HepG2 (cell line): ENCODE measurements around the gene KLHL36. TPM values are rescaled to one million over a fixed set of nuclear protein-coding genes. Genes with fewer than 3 reads are reported as not detected.

ENCODE experiments used
- AKAP8 ChIP-seq: sonication (generic); formaldehyde crosslinking; IDR thresholded peaks from 2 replicates; pipeline ENCODE4 v1.5.1; 2020; ENCODE audit warnings: mild to moderate bottlenecking, missing genetic modification reagents
- DPF2 ChIP-seq: sonication (generic); formaldehyde crosslinking; IDR thresholded peaks from 2 replicates; pipeline ENCODE4 v1.4.0; 2020; ENCODE audit warnings: mild to moderate bottlenecking, low read depth, missing genetic modification reagents, borderline replicate concordance
- ELF1 ChIP-seq: sonication (generic); formaldehyde crosslinking; IDR thresholded peaks from 2 replicates; pipeline ENCODE4 v1.4.0; 2020; ENCODE audit warnings: missing genetic modification reagents
- JUN ChIP-seq: sonication (generic); formaldehyde crosslinking; IDR thresholded peaks from 2 replicates; pipeline ENCODE4 v1.4.0; 2020; ENCODE audit warnings: mild to moderate bottlenecking, missing genetic modification reagents
- KLF12 ChIP-seq: sonication (generic); formaldehyde crosslinking; IDR thresholded peaks from 2 replicates; pipeline ENCODE4 v1.4.0; 2020; ENCODE audit warnings: missing genetic modification reagents, borderline replicate concordance
- MXD4 ChIP-seq: IDR thresholded peaks from 2 replicates; pipeline ENCODE4 v1.6.1; 2016; ENCODE audit warnings: mild to moderate bottlenecking, missing biosample characterization, missing genetic modification reagents
- RBFOX2 ChIP-seq: fragments of 200-400 bp; formaldehyde crosslinking; IDR thresholded peaks from 2 replicates; pipeline ENCODE4 v1.6.1; 2017; ENCODE audit warnings: low read depth, mild to moderate bottlenecking, low read length
- ZNF17 ChIP-seq: sonication (generic); formaldehyde crosslinking; IDR thresholded peaks from 2 replicates; pipeline ENCODE4 v1.5.0; 2020; ENCODE audit warnings: mild to moderate bottlenecking, missing genetic modification reagents
- ZNF678 ChIP-seq: sonication (generic); formaldehyde crosslinking; IDR thresholded peaks from 2 replicates; pipeline ENCODE4 v1.4.0; 2020; ENCODE audit warnings: mild to moderate bottlenecking, missing genetic modification reagents
- polyA plus RNA-seq, 8 experiments: library from polyadenylated mRNA; depleted of rRNA in 3 of 8; stranded (reverse) in 7 of 8; unstranded in 1 of 8; fragments of >200 nt; fragmentation: Illumina TruSeq in 4 of 8; extraction: Trizol in 4 of 8; gene quantifications; 2 replicates each; pipeline versions ENCODE4 v1.2.1 to v1.2.3, GENCODE V29; 2011 to 2016; ENCODE audit warnings: low read depth in 4 of 8, missing spikeins in 1 of 8, mixed read lengths in 1 of 8; ENCODE audit not compliant: insufficient read depth in 1 of 8
- total RNA-seq, 5 experiments: library from RNA; depleted of rRNA; stranded (reverse); fragments of >200 nt; fragmentation: Illumina TruSeq; extraction: Trizol; gene quantifications; 2 replicates each; pipeline ENCODE4 v1.2.3, GENCODE V29; 2016; ENCODE audit warnings: low read depth in 1 of 5
- TF ChIP-seq, protein P1 (sequence below): sonication (generic); formaldehyde crosslinking; IDR thresholded peaks from 2 replicates; pipeline ENCODE4 v1.5.1; 2020; ENCODE audit warnings: mild to moderate bottlenecking, missing genetic modification reagents, moderate library complexity
- TF ChIP-seq, protein P2 (sequence below): sonication (generic); formaldehyde crosslinking; IDR thresholded peaks from 2 replicates; pipeline ENCODE4 v1.4.0; 2020; ENCODE audit warnings: missing genetic modification reagents, mild to moderate bottlenecking, borderline replicate concordance
- TF ChIP-seq, protein P3 (sequence below): sonication (generic); formaldehyde crosslinking; IDR thresholded peaks from 2 replicates; pipeline ENCODE4 v1.8.0; 2022; ENCODE audit warnings: missing genetic modification reagents, low read depth, mild to moderate bottlenecking, borderline replicate concordance
- TF ChIP-seq, protein P4 (sequence below): sonication (generic); formaldehyde crosslinking; IDR thresholded peaks from 2 replicates; pipeline ENCODE4 v1.4.0; 2020; ENCODE audit warnings: missing genetic modification reagents, mild to moderate bottlenecking, borderline replicate concordance
- TF ChIP-seq, protein P5 (sequence below): sonication (generic); formaldehyde crosslinking; IDR thresholded peaks from 2 replicates; pipeline ENCODE4 v1.4.0; 2020; ENCODE audit warnings: missing genetic modification reagents, borderline replicate concordance

The KLHL36 gene
- total and polyA plus RNA-seq, 2 of the 13 experiments (the other 11 are each of a cell fraction or from before 2014, with no cell fraction given) = 24.3 to 26.0 TPM

DNA sequence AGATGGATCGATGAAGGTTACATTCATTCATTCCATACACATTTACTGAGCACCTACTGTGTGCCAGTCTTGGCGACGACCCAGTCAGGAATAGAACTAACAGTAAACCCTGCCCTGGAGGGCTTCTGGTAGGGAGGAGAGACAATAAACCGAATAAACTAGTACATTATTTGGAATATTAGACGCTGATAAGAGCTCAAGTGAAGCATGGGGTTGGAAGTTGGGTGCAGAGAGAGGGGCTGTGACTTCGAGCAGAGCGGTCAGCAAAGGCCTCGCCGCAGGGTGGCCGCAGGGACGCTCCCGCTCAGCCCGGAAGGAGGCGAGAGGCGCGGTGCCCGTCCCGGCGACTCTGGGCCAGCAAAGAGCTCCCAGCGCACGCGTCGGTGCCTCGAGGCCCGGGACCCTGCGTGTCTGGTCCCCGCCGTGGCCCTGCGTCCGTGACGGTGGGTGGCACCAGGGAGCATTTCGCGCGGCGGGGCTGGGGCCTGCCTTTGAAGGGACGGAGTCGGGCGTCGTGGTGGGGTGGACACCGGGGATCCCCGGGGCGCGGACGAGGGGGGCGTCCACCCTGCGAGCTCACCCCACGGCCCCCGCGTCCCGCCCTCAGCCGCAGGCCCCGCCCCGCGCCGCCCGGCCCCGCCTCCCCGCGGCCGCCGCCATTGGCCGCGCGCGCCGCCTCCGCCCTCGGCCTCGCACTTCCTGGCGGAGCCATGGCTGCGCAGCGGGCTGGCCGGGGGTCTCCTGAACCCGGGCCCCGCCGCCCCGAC, at the start of gene KLHL36 (continued):
- TF ChIP-seq, protein P1, sequence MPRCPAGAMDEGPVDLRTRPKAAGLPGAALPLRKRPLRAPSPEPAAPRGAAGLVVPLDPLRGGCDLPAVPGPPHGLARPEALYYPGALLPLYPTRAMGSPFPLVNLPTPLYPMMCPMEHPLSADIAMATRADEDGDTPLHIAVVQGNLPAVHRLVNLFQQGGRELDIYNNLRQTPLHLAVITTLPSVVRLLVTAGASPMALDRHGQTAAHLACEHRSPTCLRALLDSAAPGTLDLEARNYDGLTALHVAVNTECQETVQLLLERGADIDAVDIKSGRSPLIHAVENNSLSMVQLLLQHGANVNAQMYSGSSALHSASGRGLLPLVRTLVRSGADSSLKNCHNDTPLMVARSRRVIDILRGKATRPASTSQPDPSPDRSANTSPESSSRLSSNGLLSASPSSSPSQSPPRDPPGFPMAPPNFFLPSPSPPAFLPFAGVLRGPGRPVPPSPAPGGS (CRISPR knock-in tag) = peak; percentile 55; the same call in 1 of the 2 replicates
- TF ChIP-seq AKAP8 (peak; percentile 87), ZNF17 (CRISPR knock-in tag) (no peak), DPF2 (no peak), KLF12 (CRISPR knock-in tag) (no peak), RBFOX2 (peak; percentile 29; the same call in 1 of the 2 replicates), ZNF678 (CRISPR knock-in tag) (peak; percentile 87; the same call in 1 of the 2 replicates), MXD4 (CRISPR knock-in tag) (peak; percentile 73; the same call in 1 of the 2 replicates), JUN (CRISPR knock-in tag) (peak; percentile 70; the same call in 1 of the 2 replicates), ELF1 (CRISPR knock-in tag) (no peak)
- TF ChIP-seq, protein P2, sequence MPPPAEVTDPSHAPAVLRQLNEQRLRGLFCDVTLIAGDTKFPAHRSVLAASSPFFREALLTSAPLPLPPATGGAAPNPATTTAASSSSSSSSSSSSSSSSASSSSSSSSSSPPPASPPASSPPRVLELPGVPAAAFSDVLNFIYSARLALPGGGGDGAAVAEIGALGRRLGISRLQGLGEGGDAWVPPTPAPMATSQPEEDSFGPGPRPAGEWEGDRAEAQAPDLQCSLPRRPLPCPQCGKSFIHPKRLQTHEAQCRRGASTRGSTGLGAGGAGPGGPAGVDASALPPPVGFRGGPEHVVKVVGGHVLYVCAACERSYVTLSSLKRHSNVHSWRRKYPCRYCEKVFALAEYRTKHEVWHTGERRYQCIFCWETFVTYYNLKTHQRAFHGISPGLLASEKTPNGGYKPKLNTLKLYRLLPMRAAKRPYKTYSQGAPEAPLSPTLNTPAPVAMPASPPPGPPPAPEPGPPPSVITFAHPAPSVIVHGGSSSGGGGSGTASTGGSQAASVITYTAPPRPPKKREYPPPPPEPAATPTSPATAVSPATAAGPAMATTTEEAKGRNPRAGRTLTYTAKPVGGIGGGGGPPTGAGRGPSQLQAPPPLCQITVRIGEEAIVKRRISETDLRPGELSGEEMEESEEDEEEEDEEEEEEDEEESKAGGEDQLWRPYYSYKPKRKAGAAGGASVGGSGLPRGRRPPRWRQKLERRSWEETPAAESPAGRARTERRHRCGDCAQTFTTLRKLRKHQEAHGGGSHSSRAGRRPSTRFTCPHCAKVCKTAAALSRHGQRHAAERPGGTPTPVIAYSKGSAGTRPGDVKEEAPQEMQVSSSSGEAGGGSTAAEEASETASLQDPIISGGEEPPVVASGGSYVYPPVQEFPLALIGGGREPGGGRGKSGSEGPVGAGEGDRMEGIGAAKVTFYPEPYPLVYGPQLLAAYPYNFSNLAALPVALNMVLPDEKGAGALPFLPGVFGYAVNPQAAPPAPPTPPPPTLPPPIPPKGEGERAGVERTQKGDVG (CRISPR knock-in tag) = peak; percentile 69; the same call in 1 of the 2 replicates
- TF ChIP-seq, protein P3, sequence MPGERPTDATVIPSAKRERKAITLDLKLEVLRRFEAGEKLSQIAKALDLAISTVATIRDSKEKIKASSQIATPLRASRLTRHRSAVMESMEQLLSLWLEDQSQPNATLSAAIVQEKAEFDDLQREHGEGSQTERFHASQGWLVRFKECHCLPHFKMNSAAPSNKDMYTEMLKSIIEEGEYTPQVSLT (CRISPR knock-in tag) = no peak
- TF ChIP-seq, protein P4, sequence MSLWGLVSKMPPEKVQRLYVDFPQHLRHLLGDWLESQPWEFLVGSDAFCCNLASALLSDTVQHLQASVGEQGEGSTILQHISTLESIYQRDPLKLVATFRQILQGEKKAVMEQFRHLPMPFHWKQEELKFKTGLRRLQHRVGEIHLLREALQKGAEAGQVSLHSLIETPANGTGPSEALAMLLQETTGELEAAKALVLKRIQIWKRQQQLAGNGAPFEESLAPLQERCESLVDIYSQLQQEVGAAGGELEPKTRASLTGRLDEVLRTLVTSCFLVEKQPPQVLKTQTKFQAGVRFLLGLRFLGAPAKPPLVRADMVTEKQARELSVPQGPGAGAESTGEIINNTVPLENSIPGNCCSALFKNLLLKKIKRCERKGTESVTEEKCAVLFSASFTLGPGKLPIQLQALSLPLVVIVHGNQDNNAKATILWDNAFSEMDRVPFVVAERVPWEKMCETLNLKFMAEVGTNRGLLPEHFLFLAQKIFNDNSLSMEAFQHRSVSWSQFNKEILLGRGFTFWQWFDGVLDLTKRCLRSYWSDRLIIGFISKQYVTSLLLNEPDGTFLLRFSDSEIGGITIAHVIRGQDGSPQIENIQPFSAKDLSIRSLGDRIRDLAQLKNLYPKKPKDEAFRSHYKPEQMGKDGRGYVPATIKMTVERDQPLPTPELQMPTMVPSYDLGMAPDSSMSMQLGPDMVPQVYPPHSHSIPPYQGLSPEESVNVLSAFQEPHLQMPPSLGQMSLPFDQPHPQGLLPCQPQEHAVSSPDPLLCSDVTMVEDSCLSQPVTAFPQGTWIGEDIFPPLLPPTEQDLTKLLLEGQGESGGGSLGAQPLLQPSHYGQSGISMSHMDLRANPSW (CRISPR knock-in tag) = no peak
- TF ChIP-seq, protein P5, sequence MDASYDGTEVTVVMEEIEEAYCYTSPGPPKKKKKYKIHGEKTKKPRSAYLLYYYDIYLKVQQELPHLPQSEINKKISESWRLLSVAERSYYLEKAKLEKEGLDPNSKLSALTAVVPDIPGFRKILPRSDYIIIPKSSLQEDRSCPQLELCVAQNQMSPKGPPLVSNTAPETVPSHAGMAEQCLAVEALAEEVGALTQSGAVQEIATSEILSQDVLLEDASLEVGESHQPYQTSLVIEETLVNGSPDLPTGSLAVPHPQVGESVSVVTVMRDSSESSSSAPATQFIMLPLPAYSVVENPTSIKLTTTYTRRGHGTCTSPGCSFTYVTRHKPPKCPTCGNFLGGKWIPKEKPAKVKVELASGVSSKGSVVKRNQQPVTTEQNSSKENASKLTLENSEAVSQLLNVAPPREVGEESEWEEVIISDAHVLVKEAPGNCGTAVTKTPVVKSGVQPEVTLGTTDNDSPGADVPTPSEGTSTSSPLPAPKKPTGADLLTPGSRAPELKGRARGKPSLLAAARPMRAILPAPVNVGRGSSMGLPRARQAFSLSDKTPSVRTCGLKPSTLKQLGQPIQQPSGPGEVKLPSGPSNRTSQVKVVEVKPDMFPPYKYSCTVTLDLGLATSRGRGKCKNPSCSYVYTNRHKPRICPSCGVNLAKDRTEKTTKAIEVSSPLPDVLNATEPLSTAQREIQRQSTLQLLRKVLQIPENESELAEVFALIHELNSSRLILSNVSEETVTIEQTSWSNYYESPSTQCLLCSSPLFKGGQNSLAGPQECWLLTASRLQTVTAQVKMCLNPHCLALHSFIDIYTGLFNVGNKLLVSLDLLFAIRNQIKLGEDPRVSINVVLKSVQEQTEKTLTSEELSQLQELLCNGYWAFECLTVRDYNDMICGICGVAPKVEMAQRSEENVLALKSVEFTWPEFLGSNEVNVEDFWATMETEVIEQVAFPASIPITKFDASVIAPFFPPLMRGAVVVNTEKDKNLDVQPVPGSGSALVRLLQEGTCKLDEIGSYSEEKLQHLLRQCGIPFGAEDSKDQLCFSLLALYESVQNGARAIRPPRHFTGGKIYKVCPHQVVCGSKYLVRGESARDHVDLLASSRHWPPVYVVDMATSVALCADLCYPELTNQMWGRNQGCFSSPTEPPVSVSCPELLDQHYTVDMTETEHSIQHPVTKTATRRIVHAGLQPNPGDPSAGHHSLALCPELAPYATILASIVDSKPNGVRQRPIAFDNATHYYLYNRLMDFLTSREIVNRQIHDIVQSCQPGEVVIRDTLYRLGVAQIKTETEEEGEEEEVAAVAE (CRISPR knock-in tag) = no peak
